Measurements from ENCODE around the gene ABCB8.
A peak's percentile ranks its signal among the peaks of the same experiment; 100 is the strongest.

The ABCB8 gene

GRCh38 chr7:151056283-151056665 is 28.0 kb downstream of the ABCB8 start:
- Histone ChIP-seq H3K27me3 (ENCODE audit: insufficient read depth, poor library complexity, severe bottlenecking) (no peaks in the 10 kb centered on the region), H3K4me3 (replicated peaks; ENCODE audit: insufficient read depth, low read length) (no peak overlapping the region), H3K27ac (replicated peaks) (no peak overlapping the region)
- no peak for DNase-seq (ENCODE audit: low read depth in 1 of 2, low spot score in 1 of 2)
- no peak for TF ChIP-seq SPI1 (IDR thresholded peaks at IDR 0.05; ENCODE audit: borderline replicate concordance, low read depth)
- no peak for TF ChIP-seq POLR2AphosphoS5 (IDR thresholded peaks at IDR 0.05; ENCODE audit: low read depth)
- no peak for TF ChIP-seq CTCF (IDR thresholded peaks at IDR 0.05; ENCODE audit: insufficient read depth, low read length)
- TF ChIP-seq GABPA (IDR thresholded peaks at IDR 0.05; ENCODE audit: low read depth) = no peak
- TF ChIP-seq, protein P1, sequence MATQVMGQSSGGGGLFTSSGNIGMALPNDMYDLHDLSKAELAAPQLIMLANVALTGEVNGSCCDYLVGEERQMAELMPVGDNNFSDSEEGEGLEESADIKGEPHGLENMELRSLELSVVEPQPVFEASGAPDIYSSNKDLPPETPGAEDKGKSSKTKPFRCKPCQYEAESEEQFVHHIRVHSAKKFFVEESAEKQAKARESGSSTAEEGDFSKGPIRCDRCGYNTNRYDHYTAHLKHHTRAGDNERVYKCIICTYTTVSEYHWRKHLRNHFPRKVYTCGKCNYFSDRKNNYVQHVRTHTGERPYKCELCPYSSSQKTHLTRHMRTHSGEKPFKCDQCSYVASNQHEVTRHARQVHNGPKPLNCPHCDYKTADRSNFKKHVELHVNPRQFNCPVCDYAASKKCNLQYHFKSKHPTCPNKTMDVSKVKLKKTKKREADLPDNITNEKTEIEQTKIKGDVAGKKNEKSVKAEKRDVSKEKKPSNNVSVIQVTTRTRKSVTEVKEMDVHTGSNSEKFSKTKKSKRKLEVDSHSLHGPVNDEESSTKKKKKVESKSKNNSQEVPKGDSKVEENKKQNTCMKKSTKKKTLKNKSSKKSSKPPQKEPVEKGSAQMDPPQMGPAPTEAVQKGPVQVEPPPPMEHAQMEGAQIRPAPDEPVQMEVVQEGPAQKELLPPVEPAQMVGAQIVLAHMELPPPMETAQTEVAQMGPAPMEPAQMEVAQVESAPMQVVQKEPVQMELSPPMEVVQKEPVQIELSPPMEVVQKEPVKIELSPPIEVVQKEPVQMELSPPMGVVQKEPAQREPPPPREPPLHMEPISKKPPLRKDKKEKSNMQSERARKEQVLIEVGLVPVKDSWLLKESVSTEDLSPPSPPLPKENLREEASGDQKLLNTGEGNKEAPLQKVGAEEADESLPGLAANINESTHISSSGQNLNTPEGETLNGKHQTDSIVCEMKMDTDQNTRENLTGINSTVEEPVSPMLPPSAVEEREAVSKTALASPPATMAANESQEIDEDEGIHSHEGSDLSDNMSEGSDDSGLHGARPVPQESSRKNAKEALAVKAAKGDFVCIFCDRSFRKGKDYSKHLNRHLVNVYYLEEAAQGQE (IDR thresholded peaks at IDR 0.05; ENCODE audit: insufficient replicate concordance, low read depth) = no peak

- H3K4me3 ChIP-seq (replicated peaks; ENCODE audit: insufficient read depth, low read length) = peak overlapping the region; percentile 84
- no peaks in the 10 kb centered on the region for H3K27me3 ChIP-seq (ENCODE audit: insufficient read depth, poor library complexity, severe bottlenecking)
- TF ChIP-seq POLR2AphosphoS5 (IDR thresholded peaks at IDR 0.05; ENCODE audit: low read depth) (no peak), SPI1 (IDR thresholded peaks at IDR 0.05; ENCODE audit: borderline replicate concordance, low read depth) (no peak), GABPA (IDR thresholded peaks at IDR 0.05; ENCODE audit: low read depth) (no peak), CTCF (IDR thresholded peaks at IDR 0.05; ENCODE audit: insufficient read depth, low read length) (no peak)
- TF ChIP-seq, protein P1 (IDR thresholded peaks at IDR 0.05; ENCODE audit: insufficient replicate concordance, low read depth) = no peak
- DNase-seq (ENCODE audit: low read depth in 1 of 2, low spot score in 1 of 2) = no peak
- H3K27ac ChIP-seq (replicated peaks) = peak overlapping the region; percentile 71
Measured at GRCh38 chr7:151056666-151057505, 28.6 kb downstream of the ABCB8 start.

DNA sequence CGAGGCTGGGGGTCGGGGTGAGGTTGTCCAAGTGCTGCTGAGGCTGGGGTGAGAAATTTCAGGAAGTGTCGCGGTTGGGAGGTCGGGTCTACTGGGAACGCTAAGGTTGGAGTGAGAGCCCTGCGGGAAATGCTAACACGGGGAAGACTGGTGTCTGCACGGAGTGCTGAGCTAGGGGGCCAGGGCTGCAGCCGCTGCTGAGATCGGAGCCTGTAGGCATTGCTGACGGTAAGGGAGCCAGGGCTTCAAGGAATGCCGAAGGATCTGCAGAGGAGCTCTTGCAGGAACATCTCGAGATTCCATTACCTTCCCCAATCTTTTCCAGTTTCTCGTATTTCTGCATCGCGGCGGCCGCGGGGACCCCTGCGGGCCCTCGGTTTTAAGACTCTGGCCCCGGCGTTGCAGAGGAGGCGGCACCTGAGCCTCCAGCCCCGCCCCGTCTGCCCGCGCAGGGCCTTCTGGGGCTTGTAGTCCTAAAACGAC is 29.3 kb downstream of the ABCB8 start, which contains the start of gene CDK5:
CDK5 (minus strand) TSS at position 392 of the 483 bp plus-strand sequence; CDS start at position 343, 49 bp downstream.
- TF ChIP-seq SPI1 (IDR thresholded peaks at IDR 0.05; ENCODE audit: borderline replicate concordance, low read depth) = peak; percentile 45; the same call in 1 of the 2 replicates
- TF ChIP-seq, protein P1 (IDR thresholded peaks at IDR 0.05; ENCODE audit: insufficient replicate concordance, low read depth) = no peak
- TF ChIP-seq CTCF (IDR thresholded peaks at IDR 0.05; ENCODE audit: insufficient read depth, low read length) = no peak
- TF ChIP-seq GABPA (IDR thresholded peaks at IDR 0.05; ENCODE audit: low read depth) = no peak
- TF ChIP-seq POLR2AphosphoS5 (IDR thresholded peaks at IDR 0.05; ENCODE audit: low read depth) = no peak
- Histone ChIP-seq H3K4me3 (replicated peaks; ENCODE audit: insufficient read depth, low read length) (peak within 1 kb of the TSS; percentile 84), H3K27me3 (ENCODE audit: insufficient read depth, poor library complexity, severe bottlenecking) (no peaks in the 10 kb centered on the region), H3K27ac (replicated peaks) (peak within 1 kb of the TSS; percentile 71)
- no peak for DNase-seq (ENCODE audit: low read depth in 1 of 2, low spot score in 1 of 2)
